Fibroblast of the aortic adventitia (primary cell): ENCODE results near the gene EIF3M. TPM values are rescaled to one million over a fixed set of nuclear protein-coding genes. Genes with fewer than 3 reads are reported as not detected.
"Not testable (repeated sequence)": the region's sequence is repeated elsewhere in the genome, so short reads cannot be mapped to it uniquely, and the experiment has no call there.

Source experiments
- DNase-seq: peaks from one replicate; pipeline ENCODE4 v3.0.0-alpha.2; 2010; ENCODE audit warnings: low read depth
- H3K4me3 ChIP-seq: 2 replicates; pipeline ENCODE4 v1.5.1; 2011; ENCODE audit warnings: low read depth, mild to moderate bottlenecking, control low read depth, low read length, moderate library complexity
- total RNA-seq: library from RNA; depleted of rRNA; stranded (reverse); fragments of >200 nt; gene quantifications from 2 replicates; pipeline ENCODE4 v1.2.3, GENCODE V29; 2012; ENCODE audit warnings: low replicate concordance
- TF ChIP-seq, protein P1 (sequence below): IDR thresholded peaks from 2 replicates; pipeline ENCODE4 v1.5.1; 2011; ENCODE audit warnings: mild to moderate bottlenecking, low read length, control low read depth, inconsistent platforms; ENCODE audit not compliant: insufficient read depth

Gene EIF3M
- total RNA-seq, 1 donor: 575 TPM

DNA sequence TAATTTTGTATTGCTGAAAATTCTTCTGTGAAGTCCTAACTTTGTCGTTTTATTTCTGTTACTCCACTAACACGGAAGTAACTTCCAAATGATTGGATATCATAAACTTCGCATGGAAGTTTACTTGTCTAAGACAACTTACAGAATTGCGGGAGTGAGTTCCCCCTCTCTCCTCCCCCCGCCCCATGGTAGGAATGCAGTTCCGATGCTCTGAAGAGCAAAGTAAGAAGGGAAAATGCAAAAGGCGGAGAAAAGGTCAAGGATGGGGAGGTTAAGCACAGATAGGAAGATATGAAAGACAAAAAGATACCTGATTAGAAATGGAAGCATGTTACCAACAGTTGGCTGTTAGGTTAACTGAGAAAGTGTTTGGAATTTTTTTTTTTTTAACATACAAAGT, 1.3 kb downstream of the EIF3M start:
- H3K4me3 ChIP-seq: peak overlapping the region; percentile 83
- TF ChIP-seq, protein P1, sequence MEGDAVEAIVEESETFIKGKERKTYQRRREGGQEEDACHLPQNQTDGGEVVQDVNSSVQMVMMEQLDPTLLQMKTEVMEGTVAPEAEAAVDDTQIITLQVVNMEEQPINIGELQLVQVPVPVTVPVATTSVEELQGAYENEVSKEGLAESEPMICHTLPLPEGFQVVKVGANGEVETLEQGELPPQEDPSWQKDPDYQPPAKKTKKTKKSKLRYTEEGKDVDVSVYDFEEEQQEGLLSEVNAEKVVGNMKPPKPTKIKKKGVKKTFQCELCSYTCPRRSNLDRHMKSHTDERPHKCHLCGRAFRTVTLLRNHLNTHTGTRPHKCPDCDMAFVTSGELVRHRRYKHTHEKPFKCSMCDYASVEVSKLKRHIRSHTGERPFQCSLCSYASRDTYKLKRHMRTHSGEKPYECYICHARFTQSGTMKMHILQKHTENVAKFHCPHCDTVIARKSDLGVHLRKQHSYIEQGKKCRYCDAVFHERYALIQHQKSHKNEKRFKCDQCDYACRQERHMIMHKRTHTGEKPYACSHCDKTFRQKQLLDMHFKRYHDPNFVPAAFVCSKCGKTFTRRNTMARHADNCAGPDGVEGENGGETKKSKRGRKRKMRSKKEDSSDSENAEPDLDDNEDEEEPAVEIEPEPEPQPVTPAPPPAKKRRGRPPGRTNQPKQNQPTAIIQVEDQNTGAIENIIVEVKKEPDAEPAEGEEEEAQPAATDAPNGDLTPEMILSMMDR: no peak
- no peak for DNase-seq

DNA sequence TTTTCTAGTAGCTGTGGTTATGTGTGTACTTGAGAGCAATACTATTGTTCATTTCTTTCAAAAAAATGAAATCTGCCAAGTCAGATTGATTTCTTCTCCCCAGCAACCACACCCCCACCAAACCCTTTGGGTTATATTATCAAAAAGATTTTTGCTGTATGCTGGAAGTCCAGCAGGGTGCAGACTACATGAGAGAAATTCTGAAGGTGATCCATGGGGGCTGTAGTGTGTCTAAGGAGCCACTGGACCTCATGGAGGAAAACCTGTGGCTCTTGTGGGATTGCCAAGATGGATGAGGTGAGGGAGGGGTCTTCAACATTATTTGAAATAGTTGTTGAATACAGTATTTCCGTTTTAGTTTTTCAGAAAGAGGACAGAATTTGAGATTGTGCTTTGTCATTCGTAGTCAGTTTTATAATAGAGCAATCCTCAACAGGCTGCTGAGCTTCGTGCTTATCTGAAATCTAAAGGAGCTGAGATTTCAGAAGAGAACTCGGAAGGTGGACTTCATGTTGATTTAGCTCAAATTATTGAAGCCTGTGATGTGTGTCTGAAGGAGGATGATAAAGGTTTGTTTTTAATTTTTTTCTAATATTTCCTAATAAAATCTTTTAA, 3.1 kb downstream of the EIF3M start:
- no peak overlapping the region for H3K4me3 ChIP-seq
- DNase-seq: peak; percentile 30
- TF ChIP-seq, protein P1: peak; percentile 43

DNA sequence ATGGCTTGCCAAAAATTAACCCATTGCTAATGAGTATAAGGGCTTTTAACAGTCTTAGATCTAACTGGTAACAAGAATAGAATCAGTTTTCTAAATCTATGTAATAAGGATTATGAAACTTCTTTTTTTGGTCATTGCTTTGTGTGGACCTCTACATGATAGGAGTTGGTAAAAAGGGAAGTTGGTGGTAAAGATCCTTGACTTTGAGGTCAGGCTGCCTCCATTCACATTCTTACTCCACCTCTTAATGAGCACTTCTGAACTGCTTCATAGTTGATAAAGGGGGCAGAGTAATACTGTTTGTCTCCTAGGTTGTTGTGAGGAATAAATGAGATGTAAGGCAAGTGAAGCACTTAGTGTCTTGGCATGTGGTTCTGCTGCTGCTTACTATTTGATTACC, 10.6 kb downstream of the EIF3M start:
- no peak overlapping the region for H3K4me3 ChIP-seq
- TF ChIP-seq, protein P1: no peak
- no peak for DNase-seq

DNA sequence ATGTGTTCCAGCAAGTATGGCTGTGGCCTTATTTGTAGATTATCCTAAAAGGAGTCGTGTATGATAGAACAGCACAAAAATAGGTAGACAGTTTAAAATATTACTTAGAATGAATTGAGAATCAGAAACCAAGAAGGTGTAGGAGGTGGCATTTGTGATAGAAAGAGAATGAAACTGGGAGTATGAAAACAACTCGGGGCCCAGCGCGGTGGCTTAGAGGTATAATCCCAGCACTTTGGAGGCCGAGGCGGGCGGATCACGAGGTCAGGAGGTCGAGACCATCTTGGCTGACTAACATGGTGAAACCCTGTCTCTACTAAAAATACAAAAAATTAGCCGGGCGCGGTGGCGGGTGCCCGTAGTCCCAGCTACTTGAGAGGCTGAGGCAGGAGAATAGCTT, 12.5 kb downstream of the EIF3M start:
- H3K4me3 ChIP-seq, DNase-seq: not testable (repeated sequence)

DNA sequence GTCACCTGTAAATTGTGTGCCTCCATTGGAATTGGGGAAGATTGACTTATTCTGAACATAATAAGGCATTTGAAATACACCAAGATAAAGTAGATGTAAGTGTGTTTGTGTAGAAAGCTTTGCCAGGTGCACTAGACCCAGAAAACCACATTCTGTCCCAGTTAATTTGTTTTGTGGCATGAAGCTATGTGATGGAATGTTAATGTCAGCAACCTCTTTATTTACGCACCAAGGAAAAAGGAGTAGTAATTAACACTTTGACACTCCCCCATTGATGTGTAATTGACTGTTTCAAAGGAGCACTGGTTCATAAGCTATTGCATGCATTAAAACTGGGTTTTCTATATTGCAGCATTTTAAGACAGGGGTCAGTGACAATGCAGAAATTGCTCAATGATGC, 14.3 kb downstream of the EIF3M start:
- no peak for DNase-seq
- no peak overlapping the region for H3K4me3 ChIP-seq
- TF ChIP-seq, protein P1: no peak

DNA sequence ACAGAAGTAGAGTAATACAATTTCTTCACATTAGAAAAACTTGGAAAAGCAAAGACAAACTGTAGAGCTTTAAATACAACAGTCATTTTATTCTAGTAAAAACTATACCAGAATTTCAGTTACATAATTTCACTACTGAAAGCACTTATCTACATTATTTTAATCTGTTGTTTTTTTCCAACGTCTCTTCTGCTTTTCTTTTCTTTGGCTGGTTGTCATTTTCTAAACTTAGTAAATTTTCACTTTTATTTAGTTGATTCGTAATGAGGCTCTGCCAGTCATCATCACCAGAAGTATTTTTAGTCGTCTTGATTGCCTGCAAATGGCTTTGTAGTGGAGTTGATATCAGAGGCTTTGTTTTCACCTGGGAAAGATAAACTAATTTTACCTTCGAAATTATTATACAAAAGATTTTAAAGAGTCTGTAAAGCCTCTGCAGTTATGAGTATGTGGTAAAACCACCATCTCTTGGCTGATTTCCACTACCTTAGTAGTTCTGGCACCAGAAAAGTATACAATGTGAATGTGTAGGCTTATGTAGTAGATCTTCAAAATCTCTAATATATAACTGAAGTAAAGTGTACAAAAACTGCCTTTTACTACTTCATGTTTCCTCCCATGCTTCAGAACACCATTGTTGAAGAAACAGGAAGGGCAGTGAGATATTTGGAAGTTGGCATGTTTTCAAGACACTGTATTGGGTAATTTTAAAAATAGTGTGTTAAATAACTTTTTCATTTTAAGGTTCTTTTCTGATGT, 19.2 kb downstream of the EIF3M start:
- no peak overlapping the region for H3K4me3 ChIP-seq
- TF ChIP-seq, protein P1: no peak
- peak; percentile 52 for DNase-seq

DNA sequence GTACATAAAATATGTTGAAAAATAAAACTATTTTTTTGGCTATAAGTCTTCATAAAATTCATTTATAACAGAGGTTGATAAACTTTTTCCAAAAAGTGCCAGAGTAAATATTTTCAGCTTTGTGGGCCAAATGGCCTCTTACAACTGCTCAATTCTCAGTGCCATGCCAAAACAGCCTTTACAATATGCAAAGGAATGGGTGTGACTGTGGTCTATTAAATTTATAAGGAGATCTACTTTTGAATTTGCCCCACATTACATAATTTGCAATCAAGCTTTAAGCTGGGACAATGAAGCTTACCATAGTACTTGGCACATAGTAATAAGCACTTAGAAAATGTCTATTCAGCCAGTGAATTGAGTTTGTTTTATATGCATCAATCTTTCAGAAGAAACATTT, 22.6 kb downstream of the EIF3M start:
- H3K4me3 ChIP-seq: no peak overlapping the region
- TF ChIP-seq, protein P1: no peak
- no peak for DNase-seq

DNA sequence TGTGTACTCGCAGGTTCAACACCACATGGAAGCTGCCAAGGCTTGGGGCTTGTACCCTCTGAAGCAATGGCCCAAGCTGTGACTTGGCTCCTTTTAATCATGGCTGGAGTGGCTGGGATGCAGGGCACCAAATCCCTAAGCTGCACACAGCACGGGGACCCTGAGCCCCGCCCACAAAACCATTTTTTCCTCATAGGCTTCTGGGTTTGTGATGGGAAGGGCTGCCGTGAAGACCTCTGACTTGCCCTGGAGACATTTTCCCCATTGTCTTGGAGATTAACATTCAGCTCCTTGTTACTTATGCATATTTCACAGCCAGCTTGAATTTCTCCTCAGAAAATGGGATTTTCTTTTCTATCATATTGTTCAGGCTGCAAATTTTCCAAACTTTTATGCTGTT, 25.2 kb downstream of the EIF3M start:
- DNase-seq, H3K4me3 ChIP-seq: not testable (repeated sequence)
